NAMALWA (cell line): ENCODE measurements around the gene BMAL1.

Experiments
- DNase-seq: peaks from one replicate; pipeline ENCODE4 v3.0.0-alpha.2; 2015; ENCODE audit warnings: low spot score

The BMAL1 gene

GRCh38 chr11:13291800-13292199 lies 14.2 kb downstream of the BMAL1 start:
- DNase-seq = no peak

GRCh38 chr11:13292970-13293369 lies 15.4 kb downstream of the BMAL1 start:
- DNase-seq = no peak

GRCh38 chr11:13294178-13294577 lies 16.6 kb downstream of the BMAL1 start:
- DNase-seq = no peak

- DNase-seq = no peak
These were observed 17.4 kb downstream of the BMAL1 start for GRCh38 chr11:13294771-13295579.

- DNase-seq = no peak
These were observed 19.8 kb downstream of the BMAL1 start for GRCh38 chr11:13297308-13297916.

GRCh38 chr11:13297917-13298356 lies 20.3 kb downstream of the BMAL1 start:
- no peak for DNase-seq

- DNase-seq = no peak
These were observed 21.2 kb downstream of the BMAL1 start for GRCh38 chr11:13298765-13299164.

- no peak for DNase-seq
These were observed 23.9 kb downstream of the BMAL1 start for GRCh38 chr11:13301522-13301921.

GRCh38 chr11:13302420-13302958 lies 24.9 kb downstream of the BMAL1 start:
- DNase-seq = no peak

- peak; percentile 16 for DNase-seq
These were observed 26.4 kb downstream of the BMAL1 start for GRCh38 chr11:13303668-13304649.

GRCh38 chr11:13304655-13305335 lies 27.2 kb downstream of the BMAL1 start:
- no peak for DNase-seq

GRCh38 chr11:13308704-13309103 lies 31.1 kb downstream of the BMAL1 start:
- DNase-seq = no peak

- no peak for DNase-seq
These were observed 31.6 kb downstream of the BMAL1 start for GRCh38 chr11:13309156-13309555.

- no peak for DNase-seq
These were observed 32.9 kb downstream of the BMAL1 start for GRCh38 chr11:13310443-13310842.

GRCh38 chr11:13311570-13311969 lies 34.0 kb downstream of the BMAL1 start:
- no peak for DNase-seq

- no peak for DNase-seq
These were observed 35.6 kb downstream of the BMAL1 start for GRCh38 chr11:13313005-13313819.

- DNase-seq = no peak
These were observed 37.2 kb downstream of the BMAL1 start for GRCh38 chr11:13314676-13315394.

- no peak for DNase-seq
These were observed 38.2 kb downstream of the BMAL1 start for GRCh38 chr11:13315517-13316432.

GRCh38 chr11:13316528-13316961 lies 39.0 kb downstream of the BMAL1 start:
- no peak for DNase-seq
